HEK293 (cell line): Measurements from ENCODE around the gene KIFC1.
"Not testable (repeated sequence)": the region's sequence is repeated elsewhere in the genome, so short reads cannot be mapped to it uniquely, and the experiment has no call there.

Experiments used
- CTCF ChIA-PET: fragments of 350-600 bp; formaldehyde crosslinking; extraction: SDS; loops from one replicate; lab custom pipeline; 2021; ENCODE audit warnings: antibody characterized with exemption; lab: Yijun Ruan, JAX
- POLR2A ChIA-PET: fragments of 300-600 bp; formaldehyde crosslinking; extraction: SDS; loops from one replicate; lab custom pipeline; 2020; ENCODE audit warnings: antibody characterized with exemption, inconsistent platforms; lab: Yijun Ruan, JAX
- H3K27ac ChIP-seq: fragments of 200-500 bp; sonication (Bioruptor generic); 2 replicates; pipeline ENCODE4 v1.5.1; 2014; ENCODE audit warnings: low read depth, low read length, control low read depth, inconsistent platforms; ENCODE audit errors: extremely low read depth
- H3K36me3 ChIP-seq, 2 experiments: fragments of 200-500 bp in 1 of 2; sonication (Bioruptor generic) in 1 of 2; 1 replicate in 1 of 2; 2 replicates in 1 of 2; pipeline ENCODE4 v1.5.1; 2014 to 2017; ENCODE audit warnings: inconsistent platforms in 2 of 2, low read length in 2 of 2; ENCODE audit not compliant: control insufficient read depth in 2 of 2, insufficient read depth in 1 of 2
- H3K4me1 ChIP-seq: fragments of 200-500 bp; sonication (Bioruptor generic); 2 replicates; pipeline ENCODE4 v1.5.1; 2014; ENCODE audit warnings: mild to moderate bottlenecking, low read length, inconsistent platforms; ENCODE audit not compliant: control insufficient read depth, insufficient read depth
- H3K4me3 ChIP-seq: 2 replicates; pipeline ENCODE4 v1.5.1; 2011; ENCODE audit warnings: low read depth, mild to moderate bottlenecking, control low read depth, low read length, moderate library complexity
- H3K9me3 ChIP-seq: fragments of 200-500 bp; sonication (Bioruptor generic); 2 replicates; pipeline ENCODE4 v1.5.1; 2014; ENCODE audit warnings: low read depth, low read length, inconsistent platforms; ENCODE audit not compliant: control insufficient read depth, insufficient read depth
- GLIS1 ChIP-seq: fragments of 450-650 bp; formaldehyde crosslinking; IDR thresholded peaks from 2 replicates; pipeline ENCODE4 v1.5.1; 2016; ENCODE audit warnings: missing biosample characterization, missing genetic modification characterization
- PBX3 ChIP-seq: sonication (generic); formaldehyde crosslinking; IDR thresholded peaks from 2 replicates; pipeline ENCODE4 v1.8.1; 2022; ENCODE audit warnings: mild to moderate bottlenecking, moderate library complexity, missing genetic modification reagents
- SETDB1 ChIP-seq: IDR thresholded peaks from one replicate; pipeline ENCODE4 v1.6.1; 2017; ENCODE audit warnings: mild to moderate bottlenecking, low read length, moderate library complexity, mixed read lengths; ENCODE audit not compliant: insufficient read length
- ZBTB17 ChIP-seq: fragments of 450-650 bp; formaldehyde crosslinking; IDR thresholded peaks from 2 replicates; pipeline ENCODE4 v1.5.1; 2016; ENCODE audit warnings: missing biosample characterization, missing genetic modification characterization
- ZNF148 ChIP-seq: fragments of 450-650 bp; formaldehyde crosslinking; IDR thresholded peaks from 2 replicates; pipeline ENCODE4 v1.5.0; 2017; ENCODE audit warnings: missing biosample characterization, missing genetic modification characterization, borderline replicate concordance
- ZNF202 ChIP-seq: fragments of 450-650 bp; formaldehyde crosslinking; IDR thresholded peaks from 2 replicates; pipeline ENCODE4 v1.5.1; 2016; ENCODE audit warnings: missing biosample characterization, missing genetic modification characterization, borderline replicate concordance
- ZNF223 ChIP-seq: fragments of 450-650 bp; formaldehyde crosslinking; IDR thresholded peaks from 2 replicates; pipeline ENCODE4 v1.5.1; 2016; ENCODE audit warnings: missing biosample characterization, missing genetic modification characterization
- ZNF404 ChIP-seq: fragments of 450-650 bp; formaldehyde crosslinking; IDR thresholded peaks from 2 replicates; pipeline ENCODE4 v1.5.1; 2017; ENCODE audit warnings: missing biosample characterization, missing genetic modification characterization
- ZNF449 ChIP-seq: fragments of 450-650 bp; formaldehyde crosslinking; IDR thresholded peaks from 2 replicates; pipeline ENCODE4 v1.5.1; 2017; ENCODE audit warnings: missing biosample characterization, mild to moderate bottlenecking, missing genetic modification characterization, moderate library complexity
- ZNF610 ChIP-seq: fragments of 450-650 bp; formaldehyde crosslinking; IDR thresholded peaks from 2 replicates; pipeline ENCODE4 v1.5.1; 2016; ENCODE audit warnings: missing biosample characterization, missing genetic modification characterization, borderline replicate concordance
- ZNF701 ChIP-seq: fragments of 450-650 bp; formaldehyde crosslinking; IDR thresholded peaks from 2 replicates; pipeline ENCODE4 v1.5.1; 2016; ENCODE audit warnings: missing biosample characterization, missing genetic modification characterization
- ZNF843 ChIP-seq: fragments of 450-650 bp; formaldehyde crosslinking; IDR thresholded peaks from 2 replicates; pipeline ENCODE4 v1.5.1; 2016; ENCODE audit warnings: missing biosample characterization, missing genetic modification characterization
- ZSCAN16 ChIP-seq: fragments of 450-650 bp; formaldehyde crosslinking; IDR thresholded peaks from 2 replicates; pipeline ENCODE4 v1.5.1; 2016; ENCODE audit warnings: missing biosample characterization, missing genetic modification characterization
- ZSCAN23 ChIP-seq: fragments of 450-650 bp; formaldehyde crosslinking; IDR thresholded peaks from 2 replicates; pipeline ENCODE4 v1.5.1; 2016; ENCODE audit warnings: missing biosample characterization, missing genetic modification characterization
- TF ChIP-seq, protein P1 (sequence below): fragments of 450-650 bp; formaldehyde crosslinking; conservative IDR thresholded peaks from 2 replicates; pipeline ENCODE4 v1.5.1; 2016; ENCODE audit warnings: low read depth, missing biosample characterization, missing genetic modification characterization
- TF ChIP-seq, protein P2 (sequence below): fragments of 450-650 bp; formaldehyde crosslinking; IDR thresholded peaks from 2 replicates; pipeline ENCODE4 v1.5.1; 2016; ENCODE audit warnings: missing biosample characterization, missing genetic modification characterization

The KIFC1 gene

GRCh38 chr6:33356295-33356694 is 35.3 kb upstream of the KIFC1 start:
- POLR2A ChIA-PET, result no interaction called here
- Histone ChIP-seq H3K4me1 (no peaks in the 10 kb centered on the region), H3K36me3 (no peaks in the 10 kb centered on the region), H3K4me3 (no peak overlapping the region), H3K27ac (no peak overlapping the region), H3K9me3 (no peaks in the 10 kb centered on the region)
- no peak for TF ChIP-seq ZSCAN23 (tag by site-specific recombination)
- TF ChIP-seq, protein P1, sequence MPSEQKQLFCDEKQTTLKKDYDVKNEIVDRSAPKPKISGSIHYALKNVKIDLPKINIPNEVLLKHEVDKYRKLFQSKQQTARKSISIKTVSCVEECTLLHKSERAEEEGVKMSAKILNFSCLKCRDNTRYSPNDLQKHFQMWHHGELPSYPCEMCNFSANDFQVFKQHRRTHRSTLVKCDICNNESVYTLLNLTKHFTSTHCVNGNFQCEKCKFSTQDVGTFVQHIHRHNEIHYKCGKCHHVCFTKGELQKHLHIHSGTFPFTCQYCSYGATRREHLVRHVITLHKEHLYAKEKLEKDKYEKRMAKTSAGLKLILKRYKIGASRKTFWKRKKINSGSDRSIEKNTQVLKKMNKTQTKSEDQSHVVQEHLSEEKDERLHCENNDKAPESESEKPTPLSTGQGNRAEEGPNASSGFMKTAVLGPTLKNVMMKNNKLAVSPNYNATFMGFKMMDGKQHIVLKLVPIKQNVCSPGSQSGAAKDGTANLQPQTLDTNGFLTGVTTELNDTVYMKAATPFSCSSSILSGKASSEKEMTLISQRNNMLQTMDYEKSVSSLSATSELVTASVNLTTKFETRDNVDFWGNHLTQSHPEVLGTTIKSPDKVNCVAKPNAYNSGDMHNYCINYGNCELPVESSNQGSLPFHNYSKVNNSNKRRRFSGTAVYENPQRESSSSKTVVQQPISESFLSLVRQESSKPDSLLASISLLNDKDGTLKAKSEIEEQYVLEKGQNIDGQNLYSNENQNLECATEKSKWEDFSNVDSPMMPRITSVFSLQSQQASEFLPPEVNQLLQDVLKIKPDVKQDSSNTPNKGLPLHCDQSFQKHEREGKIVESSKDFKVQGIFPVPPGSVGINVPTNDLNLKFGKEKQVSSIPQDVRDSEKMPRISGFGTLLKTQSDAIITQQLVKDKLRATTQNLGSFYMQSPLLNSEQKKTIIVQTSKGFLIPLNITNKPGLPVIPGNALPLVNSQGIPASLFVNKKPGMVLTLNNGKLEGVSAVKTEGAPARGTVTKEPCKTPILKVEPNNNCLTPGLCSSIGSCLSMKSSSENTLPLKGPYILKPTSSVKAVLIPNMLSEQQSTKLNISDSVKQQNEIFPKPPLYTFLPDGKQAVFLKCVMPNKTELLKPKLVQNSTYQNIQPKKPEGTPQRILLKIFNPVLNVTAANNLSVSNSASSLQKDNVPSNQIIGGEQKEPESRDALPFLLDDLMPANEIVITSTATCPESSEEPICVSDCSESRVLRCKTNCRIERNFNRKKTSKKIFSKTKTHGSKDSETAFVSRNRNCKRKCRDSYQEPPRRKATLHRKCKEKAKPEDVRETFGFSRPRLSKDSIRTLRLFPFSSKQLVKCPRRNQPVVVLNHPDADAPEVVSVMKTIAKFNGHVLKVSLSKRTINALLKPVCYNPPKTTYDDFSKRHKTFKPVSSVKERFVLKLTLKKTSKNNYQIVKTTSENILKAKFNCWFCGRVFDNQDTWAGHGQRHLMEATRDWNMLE (tag by site-specific recombination), result no peak
- TF ChIP-seq PBX3 (CRISPR knock-in tag), result no peak
- no peak for TF ChIP-seq ZNF223 (tag by site-specific recombination)
- TF ChIP-seq GLIS1, result no peak
- no peak for TF ChIP-seq ZNF843 (tag by site-specific recombination)
- TF ChIP-seq ZNF610, result no peak
- no peak for TF ChIP-seq ZNF701 (tag by site-specific recombination)
- TF ChIP-seq ZBTB17, result no peak
- TF ChIP-seq ZNF148, result no peak
- TF ChIP-seq ZSCAN16, result no peak
- no peak for TF ChIP-seq SETDB1
- TF ChIP-seq ZNF449 (tag by site-specific recombination), result no peak
- TF ChIP-seq, protein P2, sequence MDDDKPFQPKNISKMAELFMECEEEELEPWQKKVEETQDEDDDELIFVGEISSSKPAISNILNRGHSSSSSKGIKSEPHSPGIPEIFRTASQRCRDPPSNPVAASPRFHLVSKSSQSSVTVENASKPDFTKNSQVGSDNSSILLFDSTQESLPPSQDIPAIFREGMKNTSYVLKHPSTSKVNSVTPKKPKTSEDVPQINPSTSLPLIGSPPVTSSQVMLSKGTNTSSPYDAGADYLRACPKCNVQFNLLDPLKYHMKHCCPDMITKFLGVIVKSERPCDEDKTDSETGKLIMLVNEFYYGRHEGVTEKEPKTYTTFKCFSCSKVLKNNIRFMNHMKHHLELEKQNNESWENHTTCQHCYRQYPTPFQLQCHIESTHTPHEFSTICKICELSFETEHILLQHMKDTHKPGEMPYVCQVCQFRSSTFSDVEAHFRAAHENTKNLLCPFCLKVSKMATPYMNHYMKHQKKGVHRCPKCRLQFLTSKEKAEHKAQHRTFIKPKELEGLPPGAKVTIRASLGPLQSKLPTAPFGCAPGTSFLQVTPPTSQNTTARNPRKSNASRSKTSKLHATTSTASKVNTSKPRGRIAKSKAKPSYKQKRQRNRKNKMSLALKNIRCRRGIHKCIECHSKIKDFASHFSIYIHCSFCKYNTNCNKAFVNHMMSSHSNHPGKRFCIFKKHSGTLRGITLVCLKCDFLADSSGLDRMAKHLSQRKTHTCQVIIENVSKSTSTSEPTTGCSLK (tag by site-specific recombination), result no peak
- no peak for TF ChIP-seq ZNF202 (tag by site-specific recombination)
- no peak for TF ChIP-seq ZNF404 (tag by site-specific recombination)
- CTCF ChIA-PET, result interaction anchor here (1.2 kb wide), 1 partner anchor 12 kb away, joined by 4 read pairs; no protein-coding TSS in a partner anchor

DNA sequence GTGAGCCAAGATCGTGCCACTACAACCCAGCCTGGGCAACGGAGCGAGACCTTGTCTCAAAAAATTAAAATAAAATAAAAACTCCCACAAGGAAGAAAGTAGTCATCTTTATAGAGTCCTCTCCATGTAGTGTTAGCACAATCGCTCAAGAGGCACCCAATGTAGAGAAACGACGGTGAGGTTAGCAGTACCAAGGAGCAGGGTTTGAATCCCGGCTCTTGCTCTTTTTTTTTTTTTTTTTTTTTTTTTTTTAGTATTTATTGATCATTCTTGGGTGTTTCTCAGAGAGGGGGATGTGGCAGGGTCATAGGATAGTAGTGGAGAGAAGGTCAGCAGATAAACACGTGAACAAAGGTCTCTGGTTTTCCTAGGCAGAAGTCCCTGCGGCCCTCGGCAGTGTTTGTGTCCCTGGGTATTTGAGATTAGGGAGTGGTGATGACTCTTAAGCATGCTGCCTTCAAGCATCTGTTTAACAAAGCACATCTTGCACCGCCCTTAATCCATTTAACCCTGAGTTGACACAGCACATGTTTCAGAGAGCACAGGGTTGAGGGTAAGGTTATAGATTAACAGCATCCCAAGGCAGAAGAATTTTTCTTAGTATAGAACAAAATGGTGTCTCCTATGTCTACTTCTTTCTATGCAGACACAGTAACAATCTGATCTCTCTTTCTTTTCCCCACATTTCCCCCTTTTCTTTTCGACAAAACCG is 34.3 kb upstream of the KIFC1 start:
- POLR2A ChIA-PET, result not testable (repeated sequence)
- CTCF ChIA-PET, result interaction anchor here (1.2 kb wide), 1 partner anchor 13 kb away, joined by 4 read pairs; no protein-coding TSS in a partner anchor

More for the DNA sequence above, 34.3 kb upstream of the KIFC1 start:
- not testable (repeated sequence) for H3K27ac ChIP-seq, H3K9me3 ChIP-seq, H3K4me3 ChIP-seq, H3K4me1 ChIP-seq, H3K36me3 ChIP-seq
